Heart right ventricle (tissue), 16 donors: ENCODE results near the gene AGAP1. TPM values are rescaled to one million over a fixed set of nuclear protein-coding genes. Genes with fewer than 3 reads are reported as not detected.

Experiments used
- ATAC-seq, 8 donors: fragments of 200-7000 bp; cut with Tn5 transposase; one replicate each; pipeline ENCODE4 v1.9.1; 2020; ENCODE audit warnings: mild to moderate bottlenecking in 8 of 8, moderate library complexity in 8 of 8, moderate number of reproducible peaks in 1 of 8
- DNase-seq, 2 donors: peaks; one replicate each; pipeline ENCODE4 v3.0.0-alpha.2; 2020
- H3K27ac ChIP-seq, 10 donors: fragments of 200-600 bp; sonication (generic) in 2 of 10; one replicate each; pipeline versions ENCODE4 v1.5.0 to v1.8.0; 2020 to 2022; ENCODE audit warnings: mild to moderate bottlenecking in 3 of 10
- H3K27me3 ChIP-seq, 7 donors: fragments of 200-600 bp; one replicate each; pipeline ENCODE4 v1.8.0; 2021 to 2022; ENCODE audit warnings: mild to moderate bottlenecking in 2 of 7
- H3K36me3 ChIP-seq, 9 donors: fragments of 200-600 bp; sonication (generic) in 1 of 9; one replicate each; pipeline versions ENCODE4 v1.5.0 to v1.8.0; 2020 to 2022; ENCODE audit warnings: mild to moderate bottlenecking in 2 of 9
- H3K4me1 ChIP-seq, 9 donors: fragments of 200-600 bp; sonication (generic) in 1 of 9; one replicate each; pipeline versions ENCODE4 v1.5.0 to v1.8.0; 2020 to 2022; ENCODE audit warnings: mild to moderate bottlenecking in 4 of 9
- H3K4me3 ChIP-seq, 10 donors: fragments of 200-600 bp; sonication (generic) in 2 of 10; one replicate each; pipeline versions ENCODE4 v1.5.0 to v1.8.0; 2020 to 2022; ENCODE audit warnings: mild to moderate bottlenecking in 7 of 10, moderate library complexity in 2 of 10
- H3K9me3 ChIP-seq, 11 donors: fragments of 200-600 bp in 10 of 11; sonication (generic) in 2 of 11; one replicate each; pipeline versions ENCODE4 v1.5.0 to v1.8.0; 2013 to 2022; ENCODE audit warnings: mild to moderate bottlenecking in 2 of 11, control low read depth in 1 of 11, moderate library complexity in 1 of 11
- CTCF ChIP-seq, 9 donors: fragments of 200-600 bp; sonication (generic) in 2 of 9; IDR thresholded peaks; one replicate each; pipeline versions ENCODE4 v1.5.0 to v1.8.0; 2021 to 2022; ENCODE audit warnings: antibody characterized with exemption in 9 of 9, mild to moderate bottlenecking in 5 of 9, moderate library complexity in 1 of 9
- WGBS, 2 donors: extraction: QIAGEN DNeasy Blood & Tissue Kit; methylation state at CpG; one replicate each; pipeline ENCODE4 v1.1.7; 2013; ENCODE audit warnings: inconsistent platforms in 1 of 2; 5-methylcytosine and 5-hydroxymethylcytosine counted together
- intact Hi-C, 10 donors: fragments of 100-400 bp; cut with DNase I; formaldehyde crosslinking; loops; one replicate each; pipeline versions ENCODE4 v1.11.1 to v1.14.2; 2022
- polyA plus RNA-seq, 2 donors: library from polyadenylated mRNA; stranded (reverse); fragments of 200-250 nt; gene quantifications; one replicate each; pipeline ENCODE4 v1.2.3, GENCODE V29; 2013
- total RNA-seq, 10 donors: library from RNA; stranded (reverse); fragmentation: NEBNext Ultra II Directional in 3 of 10; extraction: Animal tissue kit (Norgen Biotek cat#: 25700) in 3 of 10; gene quantifications; one replicate each; pipeline versions ENCODE4 v1.2.1 to v1.2.4, GENCODE V29; 2021 to 2023
- donor health status: Arrhythmogenic right ventricular cardiomyopathy.
- donor health status: ischemic (EF 13 %, LVEDD 7.1; RV severe dilation, severe dysfunction).
- donor health status: healthy with polysubstance abuse.
- donor health status: DM: no; HTN: yes; CAD: no.
- donor health status: DM: no; HTN: no; CAD: no.
- donor health status: ischemic (EF 25% LVEDD 6.9; RV normal size, moderate dysfunction).
- donor health status: ischemic (EF 25% LVEDD 5.7; RV mildly dilated, moderate dysfunction).
- donor health status: healthy.
- donor health status: DM: yes; HTN: yes; CAD: no.
- donor health status: Ischemic cardiomyopathy.
- donor health status: ischemic (EF 35%, LVEDD 5.7; RV mildly dilated, moderate dysfunction).
- donor health status: nonischemic (EF 11% LVEDD 7.7; RV severe dilation, severe dysfunction).
- donor health status: DM: yes; HTN: yes; CAD: no.
- donor health status: PGD.
- donor health status: ischemic (EF 29% LVEDD 5.4; RV normal size, mild dysfunction).
- donor health status: nonischemic (EF 23%, LVEDD 6.1; RV moderate dilation, normal function).

AGAP1 gene
- total and polyA plus RNA-seq, 12 donors = 3.5 to 29.2 (median 19.4) TPM

- no peaks in the 10 kb centered on the region for H3K9me3 ChIP-seq
- H3K27ac ChIP-seq = no peak overlapping the region
- TF ChIP-seq CTCF (IDR thresholded peaks at IDR 0.05) = no peak
- H3K36me3 ChIP-seq = peaks cover 0 to 62% (median 4%) of the 10 kb centered on the region in 9 donors
- intact Hi-C loops = loop anchor here in 1 of 10 donors (10.0 kb wide), 1 partner anchor 211 kb away; no protein-coding TSS in a partner anchor
- no peaks in the 10 kb centered on the region for H3K4me1 ChIP-seq
- ATAC-seq (no peak), DNase-seq (no peak)
- WGBS, 2 donors = 92 to 95% methylated on average over 26 of the region's 26 CpGs
- no peaks in the 10 kb centered on the region for H3K27me3 ChIP-seq
- no peak overlapping the region for H3K4me3 ChIP-seq
These were observed 551.7 kb downstream of the AGAP1 start for GRCh38 chr2:236045251-236046235.

- Histone ChIP-seq H3K27ac (no peak overlapping the region), H3K4me1 (no peaks in the 10 kb centered on the region), H3K27me3 (no peaks in the 10 kb centered on the region), H3K4me3 (no peak overlapping the region), H3K9me3 (no peaks in the 10 kb centered on the region), H3K36me3 (peaks cover 0 to 52% (median 3%) of the 10 kb centered on the region in 9 donors)
- TF ChIP-seq CTCF (IDR thresholded peaks at IDR 0.05) = no peak
- ATAC-seq (no peak), DNase-seq (no peak)
- 88 to 91% methylated on average over 3 of the region's 3 CpGs for WGBS, 2 donors
- intact Hi-C loops = loop anchor here in 1 of 10 donors (10.0 kb wide), 1 partner anchor 212 kb away; no protein-coding TSS in a partner anchor
These were observed 552.9 kb downstream of the AGAP1 start for GRCh38 chr2:236046715-236047114.

GRCh38 chr2:236047176-236047575 is 553.3 kb downstream of the AGAP1 start:
- no peak for DNase-seq
- H3K4me1 ChIP-seq = no peaks in the 10 kb centered on the region
- H3K27me3 ChIP-seq = no peaks in the 10 kb centered on the region
- WGBS, 2 donors = 91 to 97% methylated on average over 10 of the region's 10 CpGs
- no peak for ATAC-seq
- H3K36me3 ChIP-seq = peaks cover 0 to 47% (median 3%) of the 10 kb centered on the region in 9 donors
- intact Hi-C loops = loop anchor here in 1 of 10 donors (10.0 kb wide), 1 partner anchor 212 kb away; no protein-coding TSS in a partner anchor
- H3K4me3 ChIP-seq = no peak overlapping the region
- H3K9me3 ChIP-seq = no peaks in the 10 kb centered on the region
- TF ChIP-seq CTCF (IDR thresholded peaks at IDR 0.05) = no peak
- H3K27ac ChIP-seq = no peak overlapping the region

GRCh38 chr2:236047886-236048540 is 554.2 kb downstream of the AGAP1 start:
- DNase-seq = no peak
- Histone ChIP-seq H3K9me3 (no peaks in the 10 kb centered on the region), H3K36me3 (peaks cover 0 to 43% (median 3%) of the 10 kb centered on the region in 9 donors), H3K4me3 (no peak overlapping the region), H3K27ac (no peak overlapping the region), H3K4me1 (no peaks in the 10 kb centered on the region), H3K27me3 (no peaks in the 10 kb centered on the region)
- intact Hi-C loops = loop anchor here in 1 of 10 donors (10.0 kb wide), 1 partner anchor 213 kb away; no protein-coding TSS in a partner anchor
- ATAC-seq = no peak
- 95 to 97% methylated on average over 10 of the region's 10 CpGs for WGBS, 2 donors
- no peak for TF ChIP-seq CTCF (IDR thresholded peaks at IDR 0.05)
